Activated T-cell treated with anti-CD3 and anti-CD28 coated beads for 24 hours (primary cell): Measurements from ENCODE around the gene LAP3.

Experiments
- DNase-seq: peaks from one replicate; pipeline ENCODE4 v3.0.0-alpha.2; 2020; ENCODE audit warnings: low read depth

The LAP3 gene

GRCh38 chr4:17619416-17620105 is 42.6 kb downstream of the LAP3 start:
- no peak for DNase-seq

- DNase-seq, result no peak
Observed at GRCh38 chr4:17623451-17624001, 46.5 kb downstream of the LAP3 start.

- no peak for DNase-seq
Observed at GRCh38 chr4:17624821-17625220, 47.8 kb downstream of the LAP3 start.

GRCh38 chr4:17630228-17630627 is 53.2 kb downstream of the LAP3 start:
- DNase-seq, result no peak

- no peak for DNase-seq
Observed at GRCh38 chr4:17633600-17633999, 56.6 kb downstream of the LAP3 start.

- no peak for DNase-seq
Observed at GRCh38 chr4:17635056-17635455, 58.1 kb downstream of the LAP3 start.

GRCh38 chr4:17636341-17636695 is 59.3 kb downstream of the LAP3 start:
- no peak for DNase-seq

- DNase-seq, result peak; percentile 54
Observed at GRCh38 chr4:17636696-17637622, 60.0 kb downstream of the LAP3 start.

GRCh38 chr4:17639136-17639535 is 62.1 kb downstream of the LAP3 start:
- DNase-seq, result no peak

- no peak for DNase-seq
Observed at GRCh38 chr4:17642398-17642783, 65.4 kb downstream of the LAP3 start.

GRCh38 chr4:17646693-17647092 is 69.7 kb downstream of the LAP3 start:
- DNase-seq, result no peak

- DNase-seq, result no peak
Observed at GRCh38 chr4:17647176-17647806, 70.3 kb downstream of the LAP3 start.

- no peak for DNase-seq
Observed at GRCh38 chr4:17647927-17648326, 70.9 kb downstream of the LAP3 start.

GRCh38 chr4:17650406-17650805 is 73.4 kb downstream of the LAP3 start:
- no peak for DNase-seq

GRCh38 chr4:17654701-17655100 is 77.7 kb downstream of the LAP3 start:
- DNase-seq, result no peak

- no peak for DNase-seq
Observed at GRCh38 chr4:17657090-17657489, 80.1 kb downstream of the LAP3 start.
